CD4-positive, alpha-beta T cell (primary cell): ENCODE data around the gene CLIP2. TPM values are rescaled to one million over a fixed set of nuclear protein-coding genes. Genes with fewer than 3 reads are reported as not detected.
A peak's percentile ranks its signal among the peaks of the same experiment; 100 is the strongest.

Experiments used
- ATAC-seq: fragments of 200-7000 bp; cut with Tn5 transposase; one replicate; pipeline ENCODE4 v1.10.0; 2022; ENCODE audit warnings: mild to moderate bottlenecking; ENCODE audit not compliant: poor library complexity
- CTCF ChIA-PET: fragments of 350-600 bp; sonication (Branson Sonifier 250); formaldehyde crosslinking; loops from one replicate; lab custom pipeline; 2021; ENCODE audit warnings: antibody characterized with exemption, inconsistent platforms; lab: Charles Lee
- POLR2A ChIA-PET: fragments of 350-600 bp; sonication (Branson Sonifier 250); formaldehyde crosslinking; loops from one replicate; lab custom pipeline; 2021; ENCODE audit warnings: antibody characterized with exemption, inconsistent platforms; lab: Charles Lee
- DNase-seq, 14 experiments: peaks; one replicate each; pipeline ENCODE4 v3.0.0-alpha.2; 2013 to 2020; ENCODE audit warnings: mixed read lengths in 2 of 14
- H3K27ac ChIP-seq, 2 donors: one replicate each; pipeline versions ENCODE4 v1.5.1 to v1.7.0; 2013; ENCODE audit warnings: low read length in 2 of 2, low read depth in 1 of 2, mild to moderate bottlenecking in 1 of 2
- H3K27me3 ChIP-seq, 2 experiments: 1 replicate in 1 of 2; 2 replicates in 1 of 2; pipeline versions ENCODE4 v1.6.1 to v1.7.0; 2013; ENCODE audit warnings: low read length in 2 of 2, control low read depth in 1 of 2, mild to moderate bottlenecking in 1 of 2, moderate library complexity in 1 of 2; ENCODE audit not compliant: insufficient read depth in 2 of 2, control insufficient read depth in 1 of 2
- H3K36me3 ChIP-seq: one replicate; pipeline ENCODE4 v1.6.1; 2013; ENCODE audit warnings: low read length, control low read depth; ENCODE audit not compliant: insufficient read depth
- H3K4me1 ChIP-seq: one replicate; pipeline ENCODE4 v1.6.1; 2013; ENCODE audit warnings: low read length, control low read depth; ENCODE audit not compliant: insufficient read depth
- H3K4me3 ChIP-seq: one replicate; pipeline ENCODE4 v1.5.1; 2013; ENCODE audit warnings: mild to moderate bottlenecking, low read length, moderate library complexity
- H3K9me3 ChIP-seq, 2 experiments: 1 replicate in 1 of 2; 2 replicates in 1 of 2; pipeline versions ENCODE4 v1.6.1 to v1.7.0; 2013; ENCODE audit warnings: low read length in 2 of 2, mild to moderate bottlenecking in 2 of 2, control low read depth in 1 of 2, moderate library complexity in 1 of 2; ENCODE audit not compliant: control insufficient read depth in 1 of 2, insufficient read depth in 1 of 2
- H3K27ac Mint-ChIP-seq: one replicate; pipeline ENCODE4 v1.8.0; 2020; ENCODE audit warnings: mixed read lengths
- H3K27me3 Mint-ChIP-seq: one replicate; pipeline ENCODE4 v1.8.0; 2021; ENCODE audit warnings: mixed read lengths
- H3K36me3 Mint-ChIP-seq: one replicate; pipeline ENCODE4 v1.8.0; 2021; ENCODE audit warnings: low read depth, mixed read lengths
- H3K4me1 Mint-ChIP-seq: one replicate; pipeline ENCODE4 v1.8.0; 2021; ENCODE audit warnings: low read depth, mixed read lengths
- H3K4me3 Mint-ChIP-seq: one replicate; pipeline ENCODE4 v1.8.0; 2020; ENCODE audit warnings: mild to moderate bottlenecking, mixed read lengths
- H3K9me3 Mint-ChIP-seq: one replicate; pipeline ENCODE4 v1.8.0; 2020; ENCODE audit warnings: mixed read lengths
- intact Hi-C, 2 experiments: fragments of 100-400 bp; cut with DNase I in 1 of 2; cut with micrococcal nuclease in 1 of 2; formaldehyde crosslinking; loops; one replicate each; pipeline versions ENCODE4 v1.15.1 to v1.9.0; 2023 to 2025; cut with DNase I, micrococcal nuclease
- total RNA-seq, 174 experiments: library from RNA in 2 of 174; stranded (reverse) in 2 of 174; gene quantifications; one replicate each; pipeline ENCODE4 v1.2.3 and lab custom pipeline; 2021 to 2026
- TF ChIP-seq, protein P1 (sequence below): fragments of 200-600 bp; IDR thresholded peaks from one replicate; pipeline ENCODE4 v1.8.0; 2022; ENCODE audit warnings: antibody characterized with exemption, mild to moderate bottlenecking

CLIP2 gene
- total RNA-seq, 2 experiments from 2014 or later = 2.4 to 2.7 TPM

GRCh38 chr7:74441801-74442200, 152.6 kb downstream of the CLIP2 start:
- peaks cover 7 to 17% of the 10 kb centered on the region in 2 experiments for H3K9me3 ChIP-seq
- no peaks in the 10 kb centered on the region for H3K36me3 ChIP-seq
- no peak for DNase-seq
- Mint-ChIP-seq H3K9me3 (no peaks in the 10 kb centered on the region), H3K27me3 (no peaks in the 10 kb centered on the region), H3K36me3 (no peaks in the 10 kb centered on the region), H3K27ac (no peak overlapping the region), H3K4me3 (no peak overlapping the region), H3K4me1 (no peaks in the 10 kb centered on the region)
- intact Hi-C loops = no loop called here
- H3K27me3 ChIP-seq = no peaks in the 10 kb centered on the region
- no peak overlapping the region for H3K27ac ChIP-seq
- POLR2A ChIA-PET = no interaction called here
- no peaks in the 10 kb centered on the region for H3K4me1 ChIP-seq
- H3K4me3 ChIP-seq = no peak overlapping the region
- TF ChIP-seq, protein P1, sequence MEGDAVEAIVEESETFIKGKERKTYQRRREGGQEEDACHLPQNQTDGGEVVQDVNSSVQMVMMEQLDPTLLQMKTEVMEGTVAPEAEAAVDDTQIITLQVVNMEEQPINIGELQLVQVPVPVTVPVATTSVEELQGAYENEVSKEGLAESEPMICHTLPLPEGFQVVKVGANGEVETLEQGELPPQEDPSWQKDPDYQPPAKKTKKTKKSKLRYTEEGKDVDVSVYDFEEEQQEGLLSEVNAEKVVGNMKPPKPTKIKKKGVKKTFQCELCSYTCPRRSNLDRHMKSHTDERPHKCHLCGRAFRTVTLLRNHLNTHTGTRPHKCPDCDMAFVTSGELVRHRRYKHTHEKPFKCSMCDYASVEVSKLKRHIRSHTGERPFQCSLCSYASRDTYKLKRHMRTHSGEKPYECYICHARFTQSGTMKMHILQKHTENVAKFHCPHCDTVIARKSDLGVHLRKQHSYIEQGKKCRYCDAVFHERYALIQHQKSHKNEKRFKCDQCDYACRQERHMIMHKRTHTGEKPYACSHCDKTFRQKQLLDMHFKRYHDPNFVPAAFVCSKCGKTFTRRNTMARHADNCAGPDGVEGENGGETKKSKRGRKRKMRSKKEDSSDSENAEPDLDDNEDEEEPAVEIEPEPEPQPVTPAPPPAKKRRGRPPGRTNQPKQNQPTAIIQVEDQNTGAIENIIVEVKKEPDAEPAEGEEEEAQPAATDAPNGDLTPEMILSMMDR = no peak
- ATAC-seq = no peak
- CTCF ChIA-PET = no interaction called here

GRCh38 chr7:74443543-74444247, 154.5 kb downstream of the CLIP2 start:
- no peaks in the 10 kb centered on the region for H3K9me3 Mint-ChIP-seq
- ATAC-seq (no peak), DNase-seq (no peak)
- intact Hi-C loops = no loop called here
- Histone ChIP-seq H3K4me3 (no peak overlapping the region), H3K4me1 (no peaks in the 10 kb centered on the region), H3K27ac (no peak overlapping the region), H3K36me3 (no peaks in the 10 kb centered on the region), H3K27me3 (no peaks in the 10 kb centered on the region), H3K9me3 (peaks cover under 1 to 7% of the 10 kb centered on the region in 2 experiments)
- TF ChIP-seq, protein P1 = no peak
- no peaks in the 10 kb centered on the region for H3K36me3 Mint-ChIP-seq
- no peak overlapping the region for H3K27ac Mint-ChIP-seq
- no peaks in the 10 kb centered on the region for H3K4me1 Mint-ChIP-seq
- CTCF ChIA-PET = interaction anchor here (1.5 kb wide), 1 partner anchor 123 kb away, joined by 3 read pairs; no protein-coding TSS in a partner anchor
- POLR2A ChIA-PET = no interaction called here
- no peak overlapping the region for H3K4me3 Mint-ChIP-seq
- H3K27me3 Mint-ChIP-seq = no peaks in the 10 kb centered on the region

- Histone ChIP-seq H3K4me3 (no peak overlapping the region), H3K27ac (no peak overlapping the region), H3K4me1 (peaks cover 32% of the 10 kb centered on the region), H3K36me3 (no peaks in the 10 kb centered on the region), H3K27me3 (no peaks in the 10 kb centered on the region), H3K9me3 (no peaks in the 10 kb centered on the region)
- peak overlapping the region; percentile 73 for H3K27ac Mint-ChIP-seq
- intact Hi-C loops = loop anchor here in 1 of 2 experiments (2.0 to 5.0 kb wide), 2 partner anchors 32 to 98 kb away; no protein-coding TSS in a partner anchor
- TF ChIP-seq, protein P1 = no peak
- ChIA-PET POLR2A (no interaction called here), CTCF (interaction anchor here (0.6 to 3.7 kb wide), 4 partner anchors 66 to 1921 kb away, joined by 3 to 25 read pairs (median 7); no protein-coding TSS in a partner anchor)
- H3K9me3 Mint-ChIP-seq = no peaks in the 10 kb centered on the region
- no peak for ATAC-seq
- H3K36me3 Mint-ChIP-seq = peaks cover 5% of the 10 kb centered on the region
- DNase-seq = no peak
- H3K27me3 Mint-ChIP-seq = no peaks in the 10 kb centered on the region
- peaks cover 17% of the 10 kb centered on the region for H3K4me1 Mint-ChIP-seq
- H3K4me3 Mint-ChIP-seq = no peak overlapping the region
Observed at GRCh38 chr7:74449144-74449543, 159.9 kb downstream of the CLIP2 start.
